Retinal pigment epithelial cell (primary cell): ENCODE results near the gene FRMD4A.

Experiments used
- DNase-seq: peaks from one replicate; pipeline ENCODE4 v3.0.0-alpha.2; 2010; ENCODE audit warnings: low read depth
- H3K4me3 ChIP-seq: 2 replicates; pipeline ENCODE4 v1.5.1; 2011; ENCODE audit warnings: mild to moderate bottlenecking, low read length, control low read depth, moderate library complexity
- TF ChIP-seq, protein P1 (sequence below): conservative IDR thresholded peaks from 2 replicates; pipeline ENCODE4 v1.5.1; 2011; ENCODE audit warnings: low read depth, low read length, control low read depth, inconsistent platforms

FRMD4A gene

DNA sequence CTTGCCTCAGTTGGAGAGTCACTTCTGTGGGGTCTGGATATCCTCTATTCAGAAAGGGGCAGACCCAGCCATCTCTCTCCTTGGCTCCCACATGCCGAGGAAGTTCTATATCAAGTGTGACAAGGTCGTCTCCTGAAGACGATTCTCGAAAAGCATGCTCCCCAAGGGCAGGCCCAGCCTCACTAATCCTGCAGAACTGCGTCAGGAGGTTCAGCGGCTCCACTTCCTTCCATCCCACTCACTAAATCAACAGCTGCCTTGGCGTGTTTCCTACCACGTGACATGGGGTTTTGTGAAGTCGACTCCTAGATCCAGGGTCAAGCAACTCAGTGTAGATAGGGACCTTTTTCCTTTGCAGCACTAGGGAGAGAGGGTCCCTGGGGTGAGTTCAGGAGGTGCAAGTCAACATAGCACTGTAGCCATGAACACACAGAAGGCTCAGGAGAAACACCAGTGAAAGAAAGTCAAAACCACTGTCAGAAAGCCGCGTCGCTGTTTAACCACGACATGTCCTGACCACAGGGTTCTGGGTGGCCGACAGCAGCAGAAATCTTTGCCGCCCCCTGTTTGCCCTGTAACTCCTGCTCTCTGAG is 587.5 kb downstream of the FRMD4A start:
- no peak overlapping the region for H3K4me3 ChIP-seq
- DNase-seq, result no peak
- TF ChIP-seq, protein P1, sequence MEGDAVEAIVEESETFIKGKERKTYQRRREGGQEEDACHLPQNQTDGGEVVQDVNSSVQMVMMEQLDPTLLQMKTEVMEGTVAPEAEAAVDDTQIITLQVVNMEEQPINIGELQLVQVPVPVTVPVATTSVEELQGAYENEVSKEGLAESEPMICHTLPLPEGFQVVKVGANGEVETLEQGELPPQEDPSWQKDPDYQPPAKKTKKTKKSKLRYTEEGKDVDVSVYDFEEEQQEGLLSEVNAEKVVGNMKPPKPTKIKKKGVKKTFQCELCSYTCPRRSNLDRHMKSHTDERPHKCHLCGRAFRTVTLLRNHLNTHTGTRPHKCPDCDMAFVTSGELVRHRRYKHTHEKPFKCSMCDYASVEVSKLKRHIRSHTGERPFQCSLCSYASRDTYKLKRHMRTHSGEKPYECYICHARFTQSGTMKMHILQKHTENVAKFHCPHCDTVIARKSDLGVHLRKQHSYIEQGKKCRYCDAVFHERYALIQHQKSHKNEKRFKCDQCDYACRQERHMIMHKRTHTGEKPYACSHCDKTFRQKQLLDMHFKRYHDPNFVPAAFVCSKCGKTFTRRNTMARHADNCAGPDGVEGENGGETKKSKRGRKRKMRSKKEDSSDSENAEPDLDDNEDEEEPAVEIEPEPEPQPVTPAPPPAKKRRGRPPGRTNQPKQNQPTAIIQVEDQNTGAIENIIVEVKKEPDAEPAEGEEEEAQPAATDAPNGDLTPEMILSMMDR, result no peak

- TF ChIP-seq, protein P1, result no peak
- H3K4me3 ChIP-seq, result no peak overlapping the region
- DNase-seq, result no peak
Observed at GRCh38 chr10:13741438-13741837, 589.3 kb downstream of the FRMD4A start.

- H3K4me3 ChIP-seq, result no peak overlapping the region
- no peak for DNase-seq
- TF ChIP-seq, protein P1, result no peak
Observed at GRCh38 chr10:13740461-13740860, 590.3 kb downstream of the FRMD4A start.

DNA sequence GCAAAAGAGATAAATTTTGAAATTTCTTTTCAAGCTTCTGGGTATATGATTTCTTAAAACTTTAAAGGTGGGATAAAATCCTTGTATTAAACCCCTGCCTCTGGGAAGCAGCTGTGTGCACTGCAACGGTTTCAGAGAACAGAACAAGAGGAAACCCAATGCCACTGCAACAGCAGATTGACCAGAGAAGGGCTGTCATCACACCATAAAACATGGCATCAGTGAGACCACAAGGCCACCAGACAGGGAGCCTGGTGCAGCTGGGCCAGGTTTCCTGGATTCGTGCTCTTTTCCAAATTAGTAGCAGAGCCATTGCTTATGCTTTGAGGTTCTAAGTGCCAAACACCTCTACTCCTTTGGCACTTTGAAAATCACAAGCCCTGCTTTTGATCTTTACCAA is 591.5 kb downstream of the FRMD4A start:
- H3K4me3 ChIP-seq, result no peak overlapping the region
- TF ChIP-seq, protein P1, result no peak
- DNase-seq, result no peak

DNA sequence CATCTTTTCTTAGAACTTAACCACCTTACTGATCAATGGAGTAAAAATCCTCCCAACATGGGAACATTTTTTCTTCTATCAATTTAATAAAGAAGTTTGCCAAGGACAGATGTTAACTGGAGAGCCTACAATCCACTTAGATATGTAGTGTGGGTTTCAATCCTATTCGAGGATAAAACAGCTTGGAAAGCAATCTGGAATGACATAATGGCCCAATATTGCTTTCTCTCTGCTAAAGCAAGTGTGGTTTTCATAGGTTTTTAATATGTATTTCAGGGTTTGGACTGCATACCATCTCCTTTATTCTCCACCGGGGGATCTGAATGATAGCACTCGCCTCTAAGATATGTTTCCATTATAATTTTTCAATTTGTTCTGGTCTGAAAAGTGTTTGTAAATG is 594.2 kb downstream of the FRMD4A start:
- TF ChIP-seq, protein P1, result no peak
- no peak for DNase-seq
- no peak overlapping the region for H3K4me3 ChIP-seq

GRCh38 chr10:13734151-13734550 is 596.6 kb downstream of the FRMD4A start:
- DNase-seq, result no peak
- TF ChIP-seq, protein P1, result no peak
- H3K4me3 ChIP-seq, result no peak overlapping the region

DNA sequence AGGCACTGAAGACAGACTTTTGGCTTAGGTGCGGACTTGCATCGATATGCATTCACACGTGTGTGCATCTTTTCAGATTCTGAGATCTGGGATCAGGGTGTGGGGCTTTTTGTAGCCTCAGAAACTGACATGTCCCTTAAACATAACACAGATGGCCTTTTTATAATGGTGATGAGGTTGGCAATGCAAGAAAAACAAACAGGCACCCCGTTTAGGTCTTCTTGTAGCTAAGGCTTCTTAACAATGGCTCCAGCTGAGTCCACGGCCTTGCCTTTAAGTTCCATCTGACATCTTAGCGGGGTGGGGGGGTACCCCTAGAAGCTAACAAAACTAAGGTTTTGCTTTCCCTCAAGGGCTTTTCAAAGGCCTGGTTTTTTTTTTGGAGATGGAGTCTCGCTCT is 597.7 kb downstream of the FRMD4A start:
- no peak overlapping the region for H3K4me3 ChIP-seq
- DNase-seq, result no peak

More for the DNA sequence above, 597.7 kb downstream of the FRMD4A start:
- TF ChIP-seq, protein P1, result no peak
